DMS 273 (cell line): ENCODE results near the gene PPIL4.

Source experiments
- DNase-seq: peaks from one replicate; lab custom pipeline; 2025; ENCODE audit not compliant: unreplicated experiment; lab: John Stamatoyannopoulos, UW

PPIL4 gene

GRCh38 chr6:149484733-149485700, 60.8 kb downstream of the PPIL4 start, which contains the start of gene ZC3H12D:
TSS of gene ZC3H12D (minus strand) at chr6:149485014. CDS start at chr6:149474543, 10,471 bp downstream.
- no peak for DNase-seq

GRCh38 chr6:149483849-149484655, 61.8 kb downstream of the PPIL4 start:
- no peak for DNase-seq

GRCh38 chr6:149483334-149483725, 62.5 kb downstream of the PPIL4 start:
- no peak for DNase-seq

- no peak for DNase-seq
Measured at GRCh38 chr6:149482545-149483333, 63.1 kb downstream of the PPIL4 start.

GRCh38 chr6:149480502-149481280, 65.2 kb downstream of the PPIL4 start:
- no peak for DNase-seq

- DNase-seq, result peak; percentile 19
Measured at GRCh38 chr6:149478631-149479314, 67.1 kb downstream of the PPIL4 start.

GRCh38 chr6:149477544-149477943, 68.3 kb downstream of the PPIL4 start:
- no peak for DNase-seq

- DNase-seq, result no peak
Measured at GRCh38 chr6:149476789-149477455, 68.9 kb downstream of the PPIL4 start.

- no peak for DNase-seq
Measured at GRCh38 chr6:149474108-149474935, 71.5 kb downstream of the PPIL4 start.

- DNase-seq, result peak; percentile 75
Measured at GRCh38 chr6:149473080-149474052, 72.5 kb downstream of the PPIL4 start.

- DNase-seq, result no peak
Measured at GRCh38 chr6:149472241-149472640, 73.6 kb downstream of the PPIL4 start.

- no peak for DNase-seq
Measured at GRCh38 chr6:149471801-149472200, 74.0 kb downstream of the PPIL4 start.

- DNase-seq, result no peak
Measured at GRCh38 chr6:149470948-149471347, 74.9 kb downstream of the PPIL4 start.

GRCh38 chr6:149468179-149468578, 77.7 kb downstream of the PPIL4 start:
- DNase-seq, result no peak

- DNase-seq, result no peak
Measured at GRCh38 chr6:149467265-149467664, 78.6 kb downstream of the PPIL4 start.

- no peak for DNase-seq
Measured at GRCh38 chr6:149464411-149464810, 81.4 kb downstream of the PPIL4 start.

- DNase-seq, result no peak
Measured at GRCh38 chr6:149463781-149464180, 82.1 kb downstream of the PPIL4 start.
